Keratinocyte (primary cell): ENCODE results near the gene ADSS2. TPM values are rescaled to one million over a fixed set of nuclear protein-coding genes. Genes with fewer than 3 reads are reported as not detected.

ENCODE experiments used
- DNase-seq: peaks from one replicate; pipeline ENCODE4 v3.0.0-alpha.2; 2011; ENCODE audit warnings: low read depth, missing footprints, low spot score
- FAIRE-seq: peaks from 2 replicates; lab custom pipeline; 2011; peaks lifted over from hg19 to GRCh38; lab: Jason Lieb, UNC
- H2AFZ ChIP-seq: 2 replicates; pipeline ENCODE4 v1.6.0; 2012; ENCODE audit warnings: low read length, control low read depth, inconsistent platforms; ENCODE audit not compliant: control insufficient read depth
- H3K27ac ChIP-seq: 2 replicates; pipeline ENCODE4 v1.5.1; 2011; ENCODE audit warnings: low read length; ENCODE audit not compliant: control insufficient read depth, insufficient read depth
- H3K27me3 ChIP-seq: 3 replicates; pipeline ENCODE4 v1.6.0; 2011; ENCODE audit warnings: low read length; ENCODE audit not compliant: control insufficient read depth, insufficient read depth; ENCODE audit errors: extremely low read depth
- H3K36me3 ChIP-seq, 2 experiments: 2 replicates in 1 of 2; 3 replicates in 1 of 2; pipeline ENCODE4 v1.5.1; 2011; ENCODE audit warnings: low read length in 2 of 2, mild to moderate bottlenecking in 1 of 2; ENCODE audit not compliant: control insufficient read depth in 2 of 2, insufficient read depth in 2 of 2; ENCODE audit errors: extremely low read depth in 1 of 2
- H3K4me1 ChIP-seq: 3 replicates; pipeline ENCODE4 v1.5.1; 2011; ENCODE audit warnings: low read length; ENCODE audit not compliant: control insufficient read depth, insufficient read depth; ENCODE audit errors: extremely low read depth
- H3K4me2 ChIP-seq: 3 replicates; pipeline ENCODE4 v1.6.0; 2011; ENCODE audit warnings: low read depth, low read length; ENCODE audit not compliant: control insufficient read depth, insufficient read depth; ENCODE audit errors: extremely low read depth
- H3K4me3 ChIP-seq, 3 experiments: fragments of 200-600 bp in 1 of 3; sonication (generic) in 1 of 3; 2 replicates in 2 of 3; 3 replicates in 1 of 3; pipeline ENCODE4 v1.5.1; 2011 to 2016; ENCODE audit warnings: low read length in 3 of 3, mild to moderate bottlenecking in 3 of 3, control low read depth in 2 of 3, inconsistent platforms in 1 of 3, low read depth in 1 of 3, mixed read lengths in 1 of 3, mixed run types in 1 of 3, moderate library complexity in 1 of 3; ENCODE audit not compliant: control insufficient read depth in 2 of 3, insufficient read depth in 2 of 3; ENCODE audit errors: extremely low read depth in 1 of 3
- H3K79me2 ChIP-seq: 2 replicates; pipeline ENCODE4 v1.6.0; 2012; ENCODE audit warnings: low read length; ENCODE audit not compliant: control insufficient read depth, insufficient read depth
- H3K9ac ChIP-seq: 3 replicates; pipeline ENCODE4 v1.6.0; 2011; ENCODE audit warnings: low read length; ENCODE audit not compliant: control insufficient read depth, insufficient read depth; ENCODE audit errors: extremely low read depth
- H3K9me1 ChIP-seq: 3 replicates; pipeline ENCODE4 v1.6.0; 2011; ENCODE audit warnings: low read length; ENCODE audit not compliant: control insufficient read depth, insufficient read depth; ENCODE audit errors: extremely low read depth
- H3K9me3 ChIP-seq: 2 replicates; pipeline ENCODE4 v1.5.1; 2012; ENCODE audit warnings: low read depth, low read length; ENCODE audit not compliant: control insufficient read depth
- H4K20me1 ChIP-seq: 3 replicates; pipeline ENCODE4 v1.6.0; 2011; ENCODE audit warnings: low read length; ENCODE audit not compliant: control insufficient read depth, insufficient read depth; ENCODE audit errors: extremely low read depth
- CTCF ChIP-seq, 3 experiments: IDR thresholded peaks in 1 of 3; conservative IDR thresholded peaks in 1 of 3; optimal IDR thresholded peaks in 1 of 3; 2 replicates in 2 of 3; 3 replicates in 1 of 3; pipeline versions ENCODE3 to v1.5.1; 2011; ENCODE audit warnings: low read length in 3 of 3, mild to moderate bottlenecking in 3 of 3, moderate library complexity in 2 of 3, control low read depth in 1 of 3, inconsistent platforms in 1 of 3; ENCODE audit not compliant: insufficient read depth in 2 of 3; ENCODE audit errors: extremely low read depth in 1 of 3
- EZH2 ChIP-seq: IDR thresholded peaks from one replicate; pipeline ENCODE4 v1.6.1; 2012; ENCODE audit warnings: inconsistent platforms, mild to moderate bottlenecking, low read length, moderate library complexity
- dilution Hi-C: fragments of 300-500 bp; cut with MboI; formaldehyde crosslinking; loops from one replicate; pipeline ENCODE4 v1.7.0; 2020; ENCODE audit warnings: low sequenced_read_pairs; ENCODE audit not compliant: extremely low pct_ligation_motif_present
- polyA plus RNA-seq, 5 experiments: library from polyadenylated mRNA; depleted of rRNA in 3 of 5; stranded (reverse) in 3 of 5; stranded (forward) in 1 of 5; unstranded in 1 of 5; fragments of >200 nt; gene quantifications; 1 replicate in 1 of 5; 2 replicates in 3 of 5; 3 replicates in 1 of 5; pipeline versions ENCODE4 v1.2.1 to v1.2.3, GENCODE V29; 2011 to 2012; ENCODE audit warnings: missing spikeins in 2 of 5, low read depth in 1 of 5, low replicate concordance in 1 of 5

Gene ADSS2
- polyA plus RNA-seq, 1 donor (not counting 4 experiments of a cell fraction or from before 2014, with no cell fraction given): 53.5 TPM

GRCh38 chr1:244435562-244436205 is 16.0 kb downstream of the ADSS2 start:
- Histone ChIP-seq H3K4me3 (no peak overlapping the region), H3K27ac (peak overlapping the region; percentile 37), H3K4me1 (peaks cover 37% of the 10 kb centered on the region), H3K36me3 (peaks cover 2 to 9% of the 10 kb centered on the region in 2 experiments), H3K79me2 (peaks cover 31% of the 10 kb centered on the region), H3K9me3 (no peaks in the 10 kb centered on the region), H3K9me1 (no peaks in the 10 kb centered on the region), H2AFZ (no peak overlapping the region), H3K9ac (no peak overlapping the region), H4K20me1 (no peaks in the 10 kb centered on the region), H3K27me3 (no peaks in the 10 kb centered on the region), H3K4me2 (no peak overlapping the region)
- dilution Hi-C loops: no loop called here
- TF ChIP-seq EZH2: no peak
- TF ChIP-seq CTCF (optimal IDR thresholded peaks at IDR 0.05 in 1 of 3, IDR thresholded peaks at IDR 0.05 in 1 of 3, conservative IDR thresholded peaks at IDR 0.05 in 1 of 3; ENCODE audit: extremely low read depth in 1 of 3, insufficient read depth in 2 of 3, low read length in 3 of 3): no peak
- FAIRE-seq (no peak), DNase-seq (no peak)

GRCh38 chr1:244431166-244431565 is 20.5 kb downstream of the ADSS2 start:
- dilution Hi-C loops: no loop called here
- Histone ChIP-seq H3K27ac (no peak overlapping the region), H3K9me1 (no peaks in the 10 kb centered on the region), H4K20me1 (no peaks in the 10 kb centered on the region), H3K9ac (no peak overlapping the region), H3K4me2 (no peak overlapping the region), H2AFZ (no peak overlapping the region), H3K36me3 (peaks cover 2 to 5% of the 10 kb centered on the region in 2 experiments), H3K79me2 (peaks cover 2% of the 10 kb centered on the region), H3K27me3 (no peaks in the 10 kb centered on the region), H3K9me3 (no peaks in the 10 kb centered on the region), H3K4me1 (peaks cover 6% of the 10 kb centered on the region), H3K4me3 (no peak overlapping the region)
- no peak for TF ChIP-seq CTCF (optimal IDR thresholded peaks at IDR 0.05 in 1 of 3, IDR thresholded peaks at IDR 0.05 in 1 of 3, conservative IDR thresholded peaks at IDR 0.05 in 1 of 3; ENCODE audit: extremely low read depth in 1 of 3, insufficient read depth in 2 of 3, low read length in 3 of 3)
- no peak for TF ChIP-seq EZH2
- no peak for FAIRE-seq
- no peak for DNase-seq
